Measurements from ENCODE around the gene ZNF850. TPM values are rescaled to one million over a fixed set of nuclear protein-coding genes. Genes with fewer than 3 reads are reported as not detected.

ZNF850 gene
- total and polyA plus RNA-seq, 9 of the 15 experiments (the other 6 are each of a cell fraction or from before 2014, with no cell fraction given): 1.2 to 13.0 (median 5.9) TPM

DNA sequence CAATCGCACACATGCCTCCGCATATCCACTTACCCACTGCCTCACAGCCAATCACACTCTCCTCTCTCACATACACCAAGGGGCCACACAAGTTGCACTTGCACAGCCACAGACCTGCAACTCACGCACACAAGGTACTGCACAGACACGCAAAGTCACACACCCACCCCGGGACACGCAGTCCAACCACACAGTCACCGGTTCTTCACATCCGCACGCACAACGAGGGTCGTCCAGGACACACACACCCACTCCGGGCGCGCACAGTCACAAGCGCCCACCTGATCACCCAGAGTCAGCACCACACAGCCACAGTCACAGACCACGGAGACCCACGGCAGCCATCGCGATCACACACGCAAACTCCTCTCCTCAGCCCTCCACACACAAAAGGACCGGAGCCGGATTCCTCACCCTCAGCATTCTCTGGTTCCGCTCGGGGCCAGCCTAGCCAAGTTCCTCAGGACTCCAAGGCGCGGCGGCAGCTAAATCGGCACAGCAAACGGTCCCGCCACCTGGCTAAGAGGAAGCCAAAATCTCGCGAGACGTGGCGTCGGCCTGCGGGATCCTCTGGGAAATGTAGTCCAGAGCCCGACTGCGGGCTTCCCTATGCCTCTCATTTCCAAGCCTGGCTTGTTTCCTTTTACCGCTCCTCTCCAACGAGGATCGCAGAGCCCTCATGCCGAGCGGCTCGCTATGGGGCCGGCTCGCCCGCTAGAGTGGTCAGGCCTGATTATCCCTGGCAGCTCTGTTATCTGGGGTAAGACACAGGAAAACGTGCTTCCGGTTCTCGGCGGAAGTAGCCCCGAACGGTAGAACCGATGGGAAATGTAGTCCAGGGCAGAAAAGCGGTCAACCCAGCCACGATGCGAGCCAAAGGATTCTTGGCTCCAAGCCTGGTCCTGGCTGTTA is at the start of gene ZNF850 (continued):
- TF ChIP-seq ZFP91 (CRISPR knock-in tag; IDR thresholded peaks at IDR 0.05) (no peak), HOXB6 (CRISPR knock-in tag; IDR thresholded peaks at IDR 0.05; ENCODE audit: borderline replicate concordance) (no peak), ELF1 (tag; IDR thresholded peaks at IDR 0.05) (peak; percentile 80), FOXJ2 (tag; IDR thresholded peaks at IDR 0.05) (no peak), NCOA6 (IDR thresholded peaks at IDR 0.05) (no peak), ETS2 (tag; IDR thresholded peaks at IDR 0.05; ENCODE audit: borderline replicate concordance, poor library complexity, severe bottlenecking) (no peak), ELK3 (CRISPR knock-in tag; IDR thresholded peaks at IDR 0.05) (no peak), ILK (tag; IDR thresholded peaks at IDR 0.05; ENCODE audit: borderline replicate concordance, low read depth) (no peak), HMG20A (CRISPR knock-in tag; conservative IDR thresholded peaks at IDR 0.05) (no peak), ZNF449 (CRISPR knock-in tag; IDR thresholded peaks at IDR 0.05) (no peak), NFYB (IDR thresholded peaks at IDR 0.05; ENCODE audit: extremely low read depth, insufficient read length) (no peak), POLR2AphosphoS5 (IDR thresholded peaks at IDR 0.05; ENCODE audit: control insufficient read depth, insufficient read depth, low read depth, low read length) (0 out of 2 replicates have a peak, but pooled peaks have one; percentile 44), HNRNPL (IDR thresholded peaks at IDR 0.05; ENCODE audit: low read depth, low read length) (no peak), NUFIP1 (IDR thresholded peaks at IDR 0.05; ENCODE audit: partially characterized antibody) (no peak), ZNF143 (CRISPR knock-in tag; IDR thresholded peaks at IDR 0.05) (peak; percentile 86), RAD51 (IDR thresholded peaks at IDR 0.05; ENCODE audit: borderline replicate concordance, low read depth) (no peak), L3MBTL2 (IDR thresholded peaks at IDR 0.05) (peak; percentile 46; the same call in 1 of the 2 replicates)
- TF ChIP-seq, protein P1, sequence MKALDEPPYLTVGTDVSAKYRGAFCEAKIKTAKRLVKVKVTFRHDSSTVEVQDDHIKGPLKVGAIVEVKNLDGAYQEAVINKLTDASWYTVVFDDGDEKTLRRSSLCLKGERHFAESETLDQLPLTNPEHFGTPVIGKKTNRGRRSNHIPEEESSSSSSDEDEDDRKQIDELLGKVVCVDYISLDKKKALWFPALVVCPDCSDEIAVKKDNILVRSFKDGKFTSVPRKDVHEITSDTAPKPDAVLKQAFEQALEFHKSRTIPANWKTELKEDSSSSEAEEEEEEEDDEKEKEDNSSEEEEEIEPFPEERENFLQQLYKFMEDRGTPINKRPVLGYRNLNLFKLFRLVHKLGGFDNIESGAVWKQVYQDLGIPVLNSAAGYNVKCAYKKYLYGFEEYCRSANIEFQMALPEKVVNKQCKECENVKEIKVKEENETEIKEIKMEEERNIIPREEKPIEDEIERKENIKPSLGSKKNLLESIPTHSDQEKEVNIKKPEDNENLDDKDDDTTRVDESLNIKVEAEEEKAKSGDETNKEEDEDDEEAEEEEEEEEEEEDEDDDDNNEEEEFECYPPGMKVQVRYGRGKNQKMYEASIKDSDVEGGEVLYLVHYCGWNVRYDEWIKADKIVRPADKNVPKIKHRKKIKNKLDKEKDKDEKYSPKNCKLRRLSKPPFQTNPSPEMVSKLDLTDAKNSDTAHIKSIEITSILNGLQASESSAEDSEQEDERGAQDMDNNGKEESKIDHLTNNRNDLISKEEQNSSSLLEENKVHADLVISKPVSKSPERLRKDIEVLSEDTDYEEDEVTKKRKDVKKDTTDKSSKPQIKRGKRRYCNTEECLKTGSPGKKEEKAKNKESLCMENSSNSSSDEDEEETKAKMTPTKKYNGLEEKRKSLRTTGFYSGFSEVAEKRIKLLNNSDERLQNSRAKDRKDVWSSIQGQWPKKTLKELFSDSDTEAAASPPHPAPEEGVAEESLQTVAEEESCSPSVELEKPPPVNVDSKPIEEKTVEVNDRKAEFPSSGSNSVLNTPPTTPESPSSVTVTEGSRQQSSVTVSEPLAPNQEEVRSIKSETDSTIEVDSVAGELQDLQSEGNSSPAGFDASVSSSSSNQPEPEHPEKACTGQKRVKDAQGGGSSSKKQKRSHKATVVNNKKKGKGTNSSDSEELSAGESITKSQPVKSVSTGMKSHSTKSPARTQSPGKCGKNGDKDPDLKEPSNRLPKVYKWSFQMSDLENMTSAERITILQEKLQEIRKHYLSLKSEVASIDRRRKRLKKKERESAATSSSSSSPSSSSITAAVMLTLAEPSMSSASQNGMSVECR (CRISPR knock-in tag; IDR thresholded peaks at IDR 0.05): peak; percentile 75; the same call in 1 of the 2 replicates

Measured in K562 (cell line).